ENCODE measurements around the gene KDM4C.

DNA sequence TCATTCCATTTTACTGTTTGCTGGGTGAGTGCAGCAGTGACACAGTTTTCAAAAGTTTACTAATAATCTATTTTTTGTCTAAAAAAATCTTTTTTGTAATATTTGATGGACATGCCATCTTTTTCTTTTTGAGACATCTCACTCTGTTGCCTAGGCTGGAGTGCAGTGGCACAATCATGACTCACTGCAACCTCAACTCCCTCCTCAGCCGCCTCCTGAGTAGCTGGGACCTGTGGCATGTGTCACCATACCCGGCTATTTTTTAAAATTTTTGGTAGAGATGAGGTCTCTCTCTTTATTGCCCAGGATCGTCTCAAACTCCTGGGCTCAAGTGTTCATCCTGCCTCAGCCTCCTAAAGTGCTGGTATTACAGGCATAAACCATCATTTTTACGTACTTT lies 86.0 kb downstream of the KDM4C start:
- TF ChIP-seq, protein P1, sequence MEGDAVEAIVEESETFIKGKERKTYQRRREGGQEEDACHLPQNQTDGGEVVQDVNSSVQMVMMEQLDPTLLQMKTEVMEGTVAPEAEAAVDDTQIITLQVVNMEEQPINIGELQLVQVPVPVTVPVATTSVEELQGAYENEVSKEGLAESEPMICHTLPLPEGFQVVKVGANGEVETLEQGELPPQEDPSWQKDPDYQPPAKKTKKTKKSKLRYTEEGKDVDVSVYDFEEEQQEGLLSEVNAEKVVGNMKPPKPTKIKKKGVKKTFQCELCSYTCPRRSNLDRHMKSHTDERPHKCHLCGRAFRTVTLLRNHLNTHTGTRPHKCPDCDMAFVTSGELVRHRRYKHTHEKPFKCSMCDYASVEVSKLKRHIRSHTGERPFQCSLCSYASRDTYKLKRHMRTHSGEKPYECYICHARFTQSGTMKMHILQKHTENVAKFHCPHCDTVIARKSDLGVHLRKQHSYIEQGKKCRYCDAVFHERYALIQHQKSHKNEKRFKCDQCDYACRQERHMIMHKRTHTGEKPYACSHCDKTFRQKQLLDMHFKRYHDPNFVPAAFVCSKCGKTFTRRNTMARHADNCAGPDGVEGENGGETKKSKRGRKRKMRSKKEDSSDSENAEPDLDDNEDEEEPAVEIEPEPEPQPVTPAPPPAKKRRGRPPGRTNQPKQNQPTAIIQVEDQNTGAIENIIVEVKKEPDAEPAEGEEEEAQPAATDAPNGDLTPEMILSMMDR (IDR thresholded peaks at IDR 0.05): no peak
- TF ChIP-seq POLR2A (IDR thresholded peaks at IDR 0.05) (no peak), EP300 (IDR thresholded peaks at IDR 0.05) (no peak), POLR2AphosphoS5 (IDR thresholded peaks at IDR 0.05) (no peak)
